Measurements from ENCODE around the gene FEN1. TPM values are rescaled to one million over a fixed set of nuclear protein-coding genes. Genes with fewer than 3 reads are reported as not detected.
A peak's percentile ranks its signal among the peaks of the same experiment; 100 is the strongest.

The FEN1 gene
- polyA plus RNA-seq, 1 of the 3 experiments (the other 2 are of a cell fraction): 35.9 TPM

DNA sequence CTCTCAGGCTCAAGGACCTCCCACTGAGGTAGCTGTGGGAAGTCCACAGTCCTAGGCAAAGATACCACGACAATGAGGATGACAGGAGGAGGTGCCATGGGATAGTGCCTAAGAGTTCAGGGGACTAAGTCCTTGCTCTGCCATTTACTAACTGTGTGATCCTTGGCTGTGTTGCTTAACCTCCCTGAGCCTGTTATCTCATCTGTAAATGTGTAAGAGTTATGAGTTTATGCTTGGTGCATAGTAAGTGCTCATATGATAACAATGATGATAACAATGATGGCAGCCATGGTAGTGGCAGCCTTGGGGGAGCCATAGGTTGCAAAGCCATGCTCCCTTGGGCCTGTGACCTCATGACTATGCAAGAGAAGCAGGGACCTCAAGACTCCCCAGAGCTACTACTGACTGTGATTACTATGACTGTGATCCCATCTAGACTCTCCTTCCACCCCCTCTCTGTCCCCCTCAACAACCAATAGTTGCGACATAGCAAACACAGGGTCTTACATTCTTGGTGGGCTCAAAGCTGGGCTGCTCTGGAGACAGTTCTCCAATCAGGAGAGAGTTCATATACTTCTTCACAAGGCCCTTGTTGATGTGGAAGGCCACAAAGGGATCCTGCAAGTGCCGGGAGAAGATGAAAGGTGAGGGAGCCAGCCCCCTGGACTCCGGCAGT, 20.2 kb downstream of the FEN1 start:
- TF ChIP-seq, protein P1, sequence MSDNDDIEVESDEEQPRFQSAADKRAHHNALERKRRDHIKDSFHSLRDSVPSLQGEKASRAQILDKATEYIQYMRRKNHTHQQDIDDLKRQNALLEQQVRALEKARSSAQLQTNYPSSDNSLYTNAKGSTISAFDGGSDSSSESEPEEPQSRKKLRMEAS (IDR thresholded peaks at IDR 0.05; ENCODE audit: low read depth): no peak
- H3K9ac ChIP-seq: no peak overlapping the region
- no peak overlapping the region for H3K4me3 ChIP-seq (ENCODE audit: low read depth in 2 of 2, low read length in 1 of 2)
- no peaks in the 10 kb centered on the region for H3K27me3 ChIP-seq (ENCODE audit: insufficient read depth)
- H3K27ac ChIP-seq (ENCODE audit: low read depth in 2 of 2, low read length in 1 of 2): no peak overlapping the region
- CTCF ChIA-PET: interaction anchor here (0.8 to 10.5 kb wide), 5 partner anchors 8 to 295 kb away, joined by 3 to 149 read pairs (median 13); partner anchors contain the start of genes FEN1 and TMEM258
- no peaks in the 10 kb centered on the region for H3K9me3 ChIP-seq
- no peak for DNase-seq
- no peak overlapping the region for H2AFZ ChIP-seq (ENCODE audit: low read depth)
- peaks cover 24% of the 10 kb centered on the region for H3F3A ChIP-seq (replicated peaks; ENCODE audit: insufficient read depth)
- H3K4me2 ChIP-seq: no peak overlapping the region
- WGBS (ENCODE audit: low lambda C conversion rate): 100% methylated on average over 4 of the region's 4 CpGs
- peaks cover 16% of the 10 kb centered on the region; the same call in 1 of the 2 replicates for H3K79me2 ChIP-seq (ENCODE audit: insufficient read depth)
- H4K20me1 ChIP-seq (ENCODE audit: insufficient read depth): no peaks in the 10 kb centered on the region
- peaks cover 7 to 15% of the 10 kb centered on the region in 2 experiments; a peak in 3 of 4 replicates for H3K4me1 ChIP-seq (ENCODE audit: control insufficient read depth in 1 of 2, insufficient read depth in 2 of 2, low read depth in 1 of 2, low read length in 1 of 2)
- peaks cover 12 to 40% of the 10 kb centered on the region in 2 experiments for H3K36me3 ChIP-seq (replicated peaks in 1 of 2; ENCODE audit: control insufficient read depth in 1 of 2, insufficient read depth in 2 of 2, low read length in 1 of 2)
- H3K9me2 ChIP-seq: no peaks in the 10 kb centered on the region
- POLR2A ChIA-PET: no interaction called here

DNA sequence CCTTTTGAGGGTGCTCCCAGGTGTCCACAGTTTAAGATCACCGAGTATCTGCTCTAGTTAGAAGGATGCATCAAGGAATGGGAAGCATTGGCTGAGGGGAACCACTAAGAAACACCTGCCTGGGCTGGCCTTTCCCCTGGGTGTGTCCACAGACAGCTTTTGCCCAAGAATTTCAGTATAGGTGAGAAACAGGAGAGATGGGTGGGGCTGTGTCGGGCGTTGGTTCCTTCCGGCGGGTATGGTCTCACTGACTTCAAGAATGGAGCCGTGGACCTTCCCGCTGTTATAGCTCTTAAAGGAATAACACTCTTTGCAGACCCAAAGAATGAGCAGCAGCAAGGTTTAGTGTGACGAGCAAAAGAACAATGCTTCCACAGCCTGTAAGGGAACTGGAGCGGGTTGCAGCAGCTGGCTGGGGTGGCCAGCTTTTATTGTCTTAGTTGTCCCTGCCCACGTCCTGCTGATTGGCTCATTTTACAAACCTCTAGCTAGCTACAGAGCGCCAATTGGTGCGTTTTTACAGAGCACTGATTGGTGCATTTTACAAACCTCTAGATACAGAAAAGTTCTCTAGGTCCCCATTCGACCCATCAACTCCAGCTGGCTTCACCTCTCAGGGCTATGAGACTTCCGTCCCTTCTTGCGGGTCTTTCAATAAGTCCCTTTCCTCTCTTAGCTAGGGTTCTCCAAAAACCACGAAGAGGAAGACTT, 21.7 kb downstream of the FEN1 start:
- Histone ChIP-seq H4K20me1 (ENCODE audit: insufficient read depth) (no peaks in the 10 kb centered on the region), H3K9me3 (no peaks in the 10 kb centered on the region), H2AFZ (ENCODE audit: low read depth) (peak overlapping the region; percentile 72), H3K4me2 (peak overlapping the region; percentile 98), H3K27ac (ENCODE audit: low read depth in 2 of 2, low read length in 1 of 2) (peak overlapping the region; percentile 88 to 99), H3K27me3 (ENCODE audit: insufficient read depth) (no peaks in the 10 kb centered on the region), H3K9ac (peak overlapping the region; percentile 81), H3K4me3 (ENCODE audit: low read depth in 2 of 2, low read length in 1 of 2) (peak overlapping the region; percentile 83 to 87), H3K79me2 (ENCODE audit: insufficient read depth) (peaks cover 16% of the 10 kb centered on the region; the same call in 1 of the 2 replicates), H3F3A (replicated peaks; ENCODE audit: insufficient read depth) (peaks cover 30% of the 10 kb centered on the region), H3K9me2 (no peaks in the 10 kb centered on the region), H3K4me1 (ENCODE audit: control insufficient read depth in 1 of 2, insufficient read depth in 2 of 2, low read depth in 1 of 2, low read length in 1 of 2) (peaks cover 9 to 19% of the 10 kb centered on the region in 2 experiments; a peak in 3 of 4 replicates), H3K36me3 (replicated peaks in 1 of 2; ENCODE audit: control insufficient read depth in 1 of 2, insufficient read depth in 2 of 2, low read length in 1 of 2) (peaks cover 7 to 30% of the 10 kb centered on the region in 2 experiments)
- ChIA-PET CTCF (interaction anchor here (0.8 to 10.5 kb wide), 12 partner anchors 9 to 294 kb away, joined by 3 to 149 read pairs (median 12); partner anchors contain the start of genes FADS2, FEN1 and TMEM258), POLR2A (interaction anchor here (0.8 to 4.9 kb wide), 15 partner anchors 9 to 523 kb away, joined by 3 to 84 read pairs (median 4); partner anchors contain the start of genes ASRGL1, BEST1, FADS2 and FEN1)
- 69% methylated on average over 15 of the region's 16 CpGs for WGBS (ENCODE audit: low lambda C conversion rate)
- TF ChIP-seq RFX5 (IDR thresholded peaks at IDR 0.05; ENCODE audit: low read length) (peak; percentile 89), MXI1 (IDR thresholded peaks at IDR 0.05; ENCODE audit: low read depth, low read length) (no peak), TEAD4 (IDR thresholded peaks at IDR 0.05; ENCODE audit: borderline replicate concordance, insufficient read depth) (no peak), GABPA (IDR thresholded peaks at IDR 0.05; ENCODE audit: low read depth) (no peak)
- DNase-seq: peak; percentile 47
